GM23338 (cell line): ENCODE measurements around the gene EEF2. TPM values are rescaled to one million over a fixed set of nuclear protein-coding genes. Genes with fewer than 3 reads are reported as not detected.

Experiments used
- ATAC-seq: fragments of 200-7000 bp; cut with Tn5 transposase; 3 replicates; pipeline ENCODE4 v1.9.1; 2020
- DNase-seq: peaks from one replicate; pipeline ENCODE4 v3.0.0-alpha.2; 2015; ENCODE audit warnings: low spot score
- H2AFZ ChIP-seq: fragments of 200-600 bp; sonication (generic); 2 replicates; pipeline ENCODE4 v1.8.0; 2016; ENCODE audit warnings: antibody characterized with exemption, mild to moderate bottlenecking, moderate library complexity
- H3F3A ChIP-seq: fragments of 200-600 bp; sonication (generic); replicated peaks from 2 replicates; pipeline ENCODE4 v1.8.0; 2017; ENCODE audit warnings: antibody characterized with exemption, mixed run types, low read depth
- H3K27ac ChIP-seq: fragments of 200-600 bp; sonication (generic); 2 replicates; pipeline ENCODE4 v1.6.1; 2016; ENCODE audit warnings: low read depth
- H3K27me3 ChIP-seq: fragments of 200-600 bp; sonication (generic); 2 replicates; pipeline ENCODE4 v1.8.0; 2016; ENCODE audit warnings: mild to moderate bottlenecking, mixed run types, moderate library complexity; ENCODE audit not compliant: insufficient read depth
- H3K36me3 ChIP-seq: fragments of 200-600 bp; sonication (generic); 2 replicates; pipeline ENCODE4 v1.8.0; 2016; ENCODE audit warnings: mild to moderate bottlenecking; ENCODE audit not compliant: insufficient read depth
- H3K4me1 ChIP-seq: fragments of 200-600 bp; sonication (generic); 2 replicates; pipeline ENCODE4 v1.8.0; 2016; ENCODE audit warnings: mild to moderate bottlenecking, moderate library complexity; ENCODE audit not compliant: insufficient read depth
- H3K4me2 ChIP-seq: fragments of 200-600 bp; sonication (generic); 2 replicates; pipeline ENCODE4 v1.7.1; 2017; ENCODE audit warnings: mixed run types
- H3K4me3 ChIP-seq: fragments of 200-600 bp; sonication (generic); 2 replicates; pipeline ENCODE4 v1.6.1; 2016; ENCODE audit warnings: mixed run types
- H3K79me2 ChIP-seq: fragments of 200-600 bp; sonication (generic); replicated peaks from 2 replicates; pipeline ENCODE4 v1.8.0; 2017; ENCODE audit warnings: mild to moderate bottlenecking; ENCODE audit not compliant: insufficient read depth
- H3K9me2 ChIP-seq: fragments of 200-600 bp; sonication (generic); 2 replicates; pipeline ENCODE4 v1.8.0; 2017; ENCODE audit not compliant: insufficient read depth
- H4K20me1 ChIP-seq: fragments of 200-600 bp; sonication (generic); replicated peaks from 2 replicates; pipeline ENCODE4 v1.8.0; 2017; ENCODE audit warnings: mild to moderate bottlenecking; ENCODE audit not compliant: insufficient read depth
- H3K27ac Mint-ChIP-seq: 2 replicates; pipeline ENCODE4 v1.8.0; 2020; ENCODE audit warnings: inconsistent platforms, mild to moderate bottlenecking, moderate library complexity, mixed read lengths
- H3K27me3 Mint-ChIP-seq: 3 replicates; pipeline ENCODE4 v1.8.0; 2022; ENCODE audit warnings: low read depth, mild to moderate bottlenecking, moderate library complexity, mixed read lengths, inconsistent platforms; ENCODE audit not compliant: insufficient read depth, poor library complexity
- H3K36me3 Mint-ChIP-seq: 3 replicates; pipeline ENCODE4 v1.8.0; 2021; ENCODE audit warnings: low read depth, mild to moderate bottlenecking, inconsistent platforms, moderate library complexity, mixed read lengths
- H3K4me1 Mint-ChIP-seq: 3 replicates; pipeline ENCODE4 v1.8.0; 2020; ENCODE audit warnings: mild to moderate bottlenecking, inconsistent platforms, mixed read lengths
- H3K4me3 Mint-ChIP-seq: 3 replicates; pipeline ENCODE4 v1.8.0; 2021; ENCODE audit warnings: moderate library complexity, mild to moderate bottlenecking, inconsistent platforms, mixed read lengths
- H3K9me3 Mint-ChIP-seq: 3 replicates; pipeline ENCODE4 v1.8.0; 2020; ENCODE audit warnings: moderate library complexity, mild to moderate bottlenecking, inconsistent platforms, mixed read lengths
- CREB1 ChIP-seq: fragments of 250-450 bp; sonication (Bioruptor Pico); IDR thresholded peaks from 2 replicates; pipeline ENCODE4 v1.5.0; 2020; ENCODE audit warnings: low read depth, mild to moderate bottlenecking, moderate library complexity
- EZH2 ChIP-seq: fragments of 200-600 bp; sonication (generic); IDR thresholded peaks from one replicate; pipeline ENCODE4 v1.8.0; 2017; ENCODE audit warnings: antibody characterized with exemption, mild to moderate bottlenecking, low read depth; ENCODE audit not compliant: unreplicated experiment
- EZH2phosphoT487 ChIP-seq: fragments of 200-600 bp; sonication (generic); IDR thresholded peaks from one replicate; pipeline ENCODE4 v1.8.1; 2018; ENCODE audit warnings: antibody characterized with exemption; ENCODE audit not compliant: unreplicated experiment
- JUNB ChIP-seq: IDR thresholded peaks from one replicate; pipeline ENCODE4 v1.6.1; 2016; ENCODE audit warnings: antibody characterized with exemption; ENCODE audit not compliant: unreplicated experiment
- NANOG ChIP-seq: IDR thresholded peaks from 2 replicates; pipeline ENCODE4 v1.6.1; 2016; ENCODE audit warnings: antibody characterized with exemption, borderline replicate concordance
- POLR2AphosphoS5 ChIP-seq: IDR thresholded peaks from 2 replicates; pipeline ENCODE4 v1.6.1; 2016; ENCODE audit warnings: antibody characterized with exemption, low read depth
- REST ChIP-seq: IDR thresholded peaks from one replicate; pipeline ENCODE4 v1.6.1; 2018; ENCODE audit warnings: antibody characterized with exemption; ENCODE audit not compliant: unreplicated experiment
- STAT1 ChIP-seq: IDR thresholded peaks from one replicate; pipeline ENCODE4 v1.6.1; 2016; ENCODE audit warnings: antibody characterized with exemption; ENCODE audit not compliant: unreplicated experiment
- ZNF114 ChIP-seq: fragments of 250-450 bp; sonication (Bioruptor Pico); IDR thresholded peaks from 2 replicates; pipeline ENCODE4 v1.5.0; 2020; ENCODE audit warnings: mild to moderate bottlenecking, moderate library complexity
- ZNF331 ChIP-seq: fragments of 250-450 bp; sonication (Bioruptor Pico); IDR thresholded peaks from 2 replicates; pipeline ENCODE4 v1.5.0; 2020; ENCODE audit warnings: low read depth, mild to moderate bottlenecking, moderate library complexity
- polyA plus RNA-seq: library from polyadenylated mRNA; unstranded; fragments of >200 nt; fragmentation: Nextera tagmentation; extraction: Ambion mirVana; gene quantifications from 2 replicates; pipeline ENCODE4 v1.2.1, GENCODE V29; 2016
- total RNA-seq: library from RNA; depleted of rRNA; stranded (reverse); fragments of >200 nt; shearing (Covaris generic); gene quantifications from 2 replicates; pipeline ENCODE4 v1.2.3, GENCODE V29; 2014
- TF ChIP-seq, protein P1 (sequence below): IDR thresholded peaks from 2 replicates; pipeline ENCODE4 v1.6.1; 2016; ENCODE audit warnings: antibody characterized with exemption
- TF ChIP-seq, protein P2 (sequence below), 2 experiments: fragments of 200-600 bp in 1 of 2; sonication (generic) in 1 of 2; conservative IDR thresholded peaks; 2 replicates each; pipeline versions ENCODE4 v1.5.1 to v1.6.1; 2016 to 2017; ENCODE audit warnings: antibody characterized with exemption in 2 of 2, low read depth in 2 of 2, mild to moderate bottlenecking in 2 of 2, moderate library complexity in 1 of 2
- TF ChIP-seq, protein P3 (sequence below): fragments of 250-450 bp; sonication (Bioruptor Pico); IDR thresholded peaks from 2 replicates; pipeline ENCODE4 v1.5.0; 2020; ENCODE audit warnings: mild to moderate bottlenecking, moderate library complexity

The EEF2 gene
- total and polyA plus RNA-seq, 2 experiments from 2014 or later, result 772 to 2,987 TPM

DNA sequence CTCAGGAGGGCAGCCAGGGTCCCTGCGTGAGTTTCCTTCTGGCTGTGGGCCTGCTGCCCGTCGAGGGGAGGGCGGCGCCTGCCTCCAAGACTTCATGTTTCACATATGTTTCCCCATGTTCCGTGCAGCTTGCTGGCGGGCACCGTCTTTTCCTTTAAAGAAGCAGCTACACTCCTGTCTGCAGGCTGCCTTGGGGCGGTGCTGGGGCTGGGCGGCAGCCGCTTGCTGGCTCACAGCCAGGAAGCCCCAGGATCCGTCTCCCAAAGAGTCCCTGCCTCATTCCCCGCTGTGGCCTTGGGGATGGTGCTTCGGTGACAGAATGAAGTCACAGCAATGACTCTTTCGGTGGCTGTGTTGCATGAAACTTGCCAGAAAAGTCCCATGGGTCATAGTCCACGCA lies 47.2 kb upstream of the EEF2 start:
- H3K4me1 Mint-ChIP-seq, result no peaks in the 10 kb centered on the region
- no peak overlapping the region for H3K27ac ChIP-seq
- DNase-seq (no peak), ATAC-seq (no peak)
- peaks cover 5% of the 10 kb centered on the region; the same call in 1 of the 2 replicates for H3F3A ChIP-seq
- no peak overlapping the region for H3K4me3 ChIP-seq
- H3K4me2 ChIP-seq, result no peak overlapping the region
- peaks cover 12% of the 10 kb centered on the region for H3K36me3 Mint-ChIP-seq
- H3K4me3 Mint-ChIP-seq, result no peak overlapping the region
- no peaks in the 10 kb centered on the region; the same call in 1 of the 2 replicates for H4K20me1 ChIP-seq
- H3K27ac Mint-ChIP-seq, result no peak overlapping the region
- H3K79me2 ChIP-seq, result no peaks in the 10 kb centered on the region
- no peaks in the 10 kb centered on the region for H3K9me3 Mint-ChIP-seq
- H3K27me3 ChIP-seq, result no peaks in the 10 kb centered on the region
- TF ChIP-seq EZH2 (no peak), STAT1 (no peak), POLR2AphosphoS5 (no peak), EZH2phosphoT487 (no peak), NANOG (no peak), JUNB (no peak), ZNF114 (CRISPR knock-in tag) (no peak), REST (no peak), CREB1 (CRISPR knock-in tag) (no peak), ZNF331 (CRISPR knock-in tag) (no peak)
- TF ChIP-seq, protein P1, sequence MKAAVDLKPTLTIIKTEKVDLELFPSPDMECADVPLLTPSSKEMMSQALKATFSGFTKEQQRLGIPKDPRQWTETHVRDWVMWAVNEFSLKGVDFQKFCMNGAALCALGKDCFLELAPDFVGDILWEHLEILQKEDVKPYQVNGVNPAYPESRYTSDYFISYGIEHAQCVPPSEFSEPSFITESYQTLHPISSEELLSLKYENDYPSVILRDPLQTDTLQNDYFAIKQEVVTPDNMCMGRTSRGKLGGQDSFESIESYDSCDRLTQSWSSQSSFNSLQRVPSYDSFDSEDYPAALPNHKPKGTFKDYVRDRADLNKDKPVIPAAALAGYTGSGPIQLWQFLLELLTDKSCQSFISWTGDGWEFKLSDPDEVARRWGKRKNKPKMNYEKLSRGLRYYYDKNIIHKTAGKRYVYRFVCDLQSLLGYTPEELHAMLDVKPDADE, result no peak
- TF ChIP-seq, protein P2, sequence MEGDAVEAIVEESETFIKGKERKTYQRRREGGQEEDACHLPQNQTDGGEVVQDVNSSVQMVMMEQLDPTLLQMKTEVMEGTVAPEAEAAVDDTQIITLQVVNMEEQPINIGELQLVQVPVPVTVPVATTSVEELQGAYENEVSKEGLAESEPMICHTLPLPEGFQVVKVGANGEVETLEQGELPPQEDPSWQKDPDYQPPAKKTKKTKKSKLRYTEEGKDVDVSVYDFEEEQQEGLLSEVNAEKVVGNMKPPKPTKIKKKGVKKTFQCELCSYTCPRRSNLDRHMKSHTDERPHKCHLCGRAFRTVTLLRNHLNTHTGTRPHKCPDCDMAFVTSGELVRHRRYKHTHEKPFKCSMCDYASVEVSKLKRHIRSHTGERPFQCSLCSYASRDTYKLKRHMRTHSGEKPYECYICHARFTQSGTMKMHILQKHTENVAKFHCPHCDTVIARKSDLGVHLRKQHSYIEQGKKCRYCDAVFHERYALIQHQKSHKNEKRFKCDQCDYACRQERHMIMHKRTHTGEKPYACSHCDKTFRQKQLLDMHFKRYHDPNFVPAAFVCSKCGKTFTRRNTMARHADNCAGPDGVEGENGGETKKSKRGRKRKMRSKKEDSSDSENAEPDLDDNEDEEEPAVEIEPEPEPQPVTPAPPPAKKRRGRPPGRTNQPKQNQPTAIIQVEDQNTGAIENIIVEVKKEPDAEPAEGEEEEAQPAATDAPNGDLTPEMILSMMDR (conservative IDR thresholded peaks at IDR 0.05; ENCODE audit: low read depth in 2 of 2), result no peak
- TF ChIP-seq, protein P3, sequence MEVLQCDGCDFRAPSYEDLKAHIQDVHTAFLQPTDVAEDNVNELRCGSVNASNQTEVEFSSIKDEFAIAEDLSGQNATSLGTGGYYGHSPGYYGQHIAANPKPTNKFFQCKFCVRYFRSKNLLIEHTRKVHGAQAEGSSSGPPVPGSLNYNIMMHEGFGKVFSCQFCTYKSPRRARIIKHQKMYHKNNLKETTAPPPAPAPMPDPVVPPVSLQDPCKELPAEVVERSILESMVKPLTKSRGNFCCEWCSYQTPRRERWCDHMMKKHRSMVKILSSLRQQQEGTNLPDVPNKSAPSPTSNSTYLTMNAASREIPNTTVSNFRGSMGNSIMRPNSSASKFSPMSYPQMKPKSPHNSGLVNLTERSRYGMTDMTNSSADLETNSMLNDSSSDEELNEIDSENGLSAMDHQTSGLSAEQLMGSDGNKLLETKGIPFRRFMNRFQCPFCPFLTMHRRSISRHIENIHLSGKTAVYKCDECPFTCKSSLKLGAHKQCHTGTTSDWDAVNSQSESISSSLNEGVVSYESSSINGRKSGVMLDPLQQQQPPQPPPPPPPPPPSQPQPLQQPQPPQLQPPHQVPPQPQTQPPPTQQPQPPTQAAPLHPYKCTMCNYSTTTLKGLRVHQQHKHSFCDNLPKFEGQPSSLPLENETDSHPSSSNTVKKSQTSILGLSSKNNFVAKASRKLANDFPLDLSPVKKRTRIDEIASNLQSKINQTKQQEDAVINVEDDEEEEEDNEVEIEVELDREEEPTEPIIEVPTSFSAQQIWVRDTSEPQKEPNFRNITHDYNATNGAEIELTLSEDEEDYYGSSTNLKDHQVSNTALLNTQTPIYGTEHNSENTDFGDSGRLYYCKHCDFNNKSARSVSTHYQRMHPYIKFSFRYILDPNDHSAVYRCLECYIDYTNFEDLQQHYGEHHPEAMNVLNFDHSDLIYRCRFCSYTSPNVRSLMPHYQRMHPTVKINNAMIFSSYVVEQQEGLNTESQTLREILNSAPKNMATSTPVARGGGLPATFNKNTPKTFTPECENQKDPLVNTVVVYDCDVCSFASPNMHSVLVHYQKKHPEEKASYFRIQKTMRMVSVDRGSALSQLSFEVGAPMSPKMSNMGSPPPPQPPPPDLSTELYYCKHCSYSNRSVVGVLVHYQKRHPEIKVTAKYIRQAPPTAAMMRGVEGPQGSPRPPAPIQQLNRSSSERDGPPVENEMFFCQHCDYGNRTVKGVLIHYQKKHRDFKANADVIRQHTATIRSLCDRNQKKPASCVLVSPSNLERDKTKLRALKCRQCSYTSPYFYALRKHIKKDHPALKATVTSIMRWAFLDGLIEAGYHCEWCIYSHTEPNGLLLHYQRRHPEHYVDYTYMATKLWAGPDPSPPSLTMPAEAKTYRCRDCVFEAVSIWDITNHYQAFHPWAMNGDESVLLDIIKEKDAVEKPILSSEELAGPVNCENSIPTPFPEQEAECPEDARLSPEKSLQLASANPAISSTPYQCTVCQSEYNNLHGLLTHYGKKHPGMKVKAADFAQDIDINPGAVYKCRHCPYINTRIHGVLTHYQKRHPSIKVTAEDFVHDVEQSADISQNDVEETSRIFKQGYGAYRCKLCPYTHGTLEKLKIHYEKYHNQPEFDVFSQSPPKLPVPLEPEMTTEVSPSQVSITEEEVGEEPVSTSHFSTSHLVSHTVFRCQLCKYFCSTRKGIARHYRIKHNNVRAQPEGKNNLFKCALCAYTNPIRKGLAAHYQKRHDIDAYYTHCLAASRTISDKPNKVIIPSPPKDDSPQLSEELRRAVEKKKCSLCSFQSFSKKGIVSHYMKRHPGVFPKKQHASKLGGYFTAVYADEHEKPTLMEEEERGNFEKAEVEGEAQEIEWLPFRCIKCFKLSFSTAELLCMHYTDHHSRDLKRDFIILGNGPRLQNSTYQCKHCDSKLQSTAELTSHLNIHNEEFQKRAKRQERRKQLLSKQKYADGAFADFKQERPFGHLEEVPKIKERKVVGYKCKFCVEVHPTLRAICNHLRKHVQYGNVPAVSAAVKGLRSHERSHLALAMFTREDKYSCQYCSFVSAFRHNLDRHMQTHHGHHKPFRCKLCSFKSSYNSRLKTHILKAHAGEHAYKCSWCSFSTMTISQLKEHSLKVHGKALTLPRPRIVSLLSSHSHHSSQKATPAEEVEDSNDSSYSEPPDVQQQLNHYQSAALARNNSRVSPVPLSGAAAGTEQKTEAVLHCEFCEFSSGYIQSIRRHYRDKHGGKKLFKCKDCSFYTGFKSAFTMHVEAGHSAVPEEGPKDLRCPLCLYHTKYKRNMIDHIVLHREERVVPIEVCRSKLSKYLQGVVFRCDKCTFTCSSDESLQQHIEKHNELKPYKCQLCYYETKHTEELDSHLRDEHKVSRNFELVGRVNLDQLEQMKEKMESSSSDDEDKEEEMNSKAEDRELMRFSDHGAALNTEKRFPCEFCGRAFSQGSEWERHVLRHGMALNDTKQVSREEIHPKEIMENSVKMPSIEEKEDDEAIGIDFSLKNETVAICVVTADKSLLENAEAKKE (CRISPR knock-in tag), result no peak
- no peaks in the 10 kb centered on the region; the same call in 1 of the 2 replicates for H3K36me3 ChIP-seq
- no peaks in the 10 kb centered on the region for H3K4me1 ChIP-seq
- no peaks in the 10 kb centered on the region for H3K9me2 ChIP-seq
- no peak overlapping the region for H2AFZ ChIP-seq
- no peaks in the 10 kb centered on the region for H3K27me3 Mint-ChIP-seq
